ACC112 (cell line): ENCODE results near the gene EHF.

Source experiments
- H2AFZ ChIP-seq: fragments of 200-600 bp; sonication (generic); one replicate; pipeline ENCODE4 v1.6.0; 2017; ENCODE audit warnings: antibody characterized with exemption, low read length; ENCODE audit not compliant: unreplicated experiment
- H3K27ac ChIP-seq: fragments of 200-600 bp; sonication (generic); 2 replicates; pipeline ENCODE4 v1.5.1; 2014; ENCODE audit warnings: low read depth, mild to moderate bottlenecking, antibody characterized with exemption, low read length, moderate library complexity
- H3K27me3 ChIP-seq: fragments of 200-600 bp; sonication (generic); 2 replicates; pipeline ENCODE4 v1.6.1; 2014; ENCODE audit warnings: mild to moderate bottlenecking, antibody characterized with exemption, low read length, moderate library complexity, mixed read lengths; ENCODE audit not compliant: insufficient read depth
- H3K36me3 ChIP-seq: fragments of 200-600 bp; sonication (generic); 2 replicates; pipeline ENCODE4 v1.6.1; 2016; ENCODE audit warnings: mild to moderate bottlenecking, antibody characterized with exemption, low read length, moderate library complexity, mixed read lengths; ENCODE audit not compliant: insufficient read depth
- H3K4me1 ChIP-seq: fragments of 200-600 bp; sonication (generic); one replicate; pipeline ENCODE4 v1.6.1; 2016; ENCODE audit warnings: low read length, mixed read lengths; ENCODE audit not compliant: insufficient read depth, unreplicated experiment, control insufficient read depth
- H3K4me3 ChIP-seq: fragments of 200-600 bp; sonication (generic); 2 replicates; pipeline ENCODE4 v1.5.1; 2014; ENCODE audit warnings: mild to moderate bottlenecking, low read depth, low read length
- H3K79me2 ChIP-seq: fragments of 200-600 bp; sonication (generic); one replicate; pipeline ENCODE4 v1.6.0; 2016; ENCODE audit warnings: low read length; ENCODE audit not compliant: control insufficient read depth, unreplicated experiment, insufficient read depth

EHF gene

GRCh38 chr11:34636127-34636526 lies 15.2 kb downstream of the EHF start:
- Histone ChIP-seq H2AFZ (no peak overlapping the region), H3K27ac (no peak overlapping the region), H3K4me1 (peaks cover 14% of the 10 kb centered on the region), H3K4me3 (no peak overlapping the region), H3K79me2 (no peaks in the 10 kb centered on the region), H3K36me3 (no peaks in the 10 kb centered on the region), H3K27me3 (no peaks in the 10 kb centered on the region)

- no peaks in the 10 kb centered on the region for H3K79me2 ChIP-seq
- no peaks in the 10 kb centered on the region for H3K36me3 ChIP-seq
- H3K27ac ChIP-seq: no peak overlapping the region
- H3K27me3 ChIP-seq: no peaks in the 10 kb centered on the region
- peaks cover 14% of the 10 kb centered on the region for H3K4me1 ChIP-seq
- H3K4me3 ChIP-seq: no peak overlapping the region
- H2AFZ ChIP-seq: no peak overlapping the region
Observed at GRCh38 chr11:34637303-34637702, 16.4 kb downstream of the EHF start.

GRCh38 chr11:34638897-34639296 lies 18.0 kb downstream of the EHF start:
- H3K27me3 ChIP-seq: no peaks in the 10 kb centered on the region
- H3K36me3 ChIP-seq: no peaks in the 10 kb centered on the region
- no peak overlapping the region for H2AFZ ChIP-seq
- H3K79me2 ChIP-seq: no peaks in the 10 kb centered on the region
- H3K27ac ChIP-seq: no peak overlapping the region
- peaks cover 6% of the 10 kb centered on the region for H3K4me1 ChIP-seq
- no peak overlapping the region for H3K4me3 ChIP-seq

GRCh38 chr11:34639545-34639944 lies 18.7 kb downstream of the EHF start:
- Histone ChIP-seq H3K27ac (no peak overlapping the region), H3K4me1 (peaks cover 5% of the 10 kb centered on the region), H2AFZ (no peak overlapping the region), H3K4me3 (no peak overlapping the region), H3K79me2 (no peaks in the 10 kb centered on the region), H3K27me3 (no peaks in the 10 kb centered on the region), H3K36me3 (no peaks in the 10 kb centered on the region)

- Histone ChIP-seq H2AFZ (no peak overlapping the region), H3K27ac (no peak overlapping the region), H3K4me3 (no peak overlapping the region), H3K79me2 (no peaks in the 10 kb centered on the region), H3K36me3 (no peaks in the 10 kb centered on the region), H3K4me1 (peaks cover 13% of the 10 kb centered on the region), H3K27me3 (no peaks in the 10 kb centered on the region)
Observed at GRCh38 chr11:34640050-34640923, 19.4 kb downstream of the EHF start.

GRCh38 chr11:34640924-34641275 lies 20.0 kb downstream of the EHF start:
- H3K27ac ChIP-seq: no peak overlapping the region
- H3K36me3 ChIP-seq: no peaks in the 10 kb centered on the region
- H3K4me1 ChIP-seq: peaks cover 19% of the 10 kb centered on the region
- H3K79me2 ChIP-seq: no peaks in the 10 kb centered on the region
- no peaks in the 10 kb centered on the region for H3K27me3 ChIP-seq
- no peak overlapping the region for H2AFZ ChIP-seq
- H3K4me3 ChIP-seq: no peak overlapping the region

GRCh38 chr11:34641456-34641855 lies 20.6 kb downstream of the EHF start:
- no peaks in the 10 kb centered on the region for H3K27me3 ChIP-seq
- H3K36me3 ChIP-seq: no peaks in the 10 kb centered on the region
- no peaks in the 10 kb centered on the region for H3K79me2 ChIP-seq
- no peak overlapping the region for H3K27ac ChIP-seq
- H3K4me3 ChIP-seq: no peak overlapping the region
- no peak overlapping the region for H2AFZ ChIP-seq
- H3K4me1 ChIP-seq: peaks cover 22% of the 10 kb centered on the region

GRCh38 chr11:34642001-34642554 lies 21.2 kb downstream of the EHF start:
- H2AFZ ChIP-seq: no peak overlapping the region
- no peaks in the 10 kb centered on the region for H3K79me2 ChIP-seq

GRCh38 chr11:34642873-34643272 lies 22.0 kb downstream of the EHF start:
- peaks cover 22% of the 10 kb centered on the region for H3K4me1 ChIP-seq
- no peak overlapping the region for H2AFZ ChIP-seq
- H3K79me2 ChIP-seq: no peaks in the 10 kb centered on the region
- H3K27ac ChIP-seq: no peak overlapping the region
- no peak overlapping the region for H3K4me3 ChIP-seq
- H3K36me3 ChIP-seq: no peaks in the 10 kb centered on the region
- H3K27me3 ChIP-seq: no peaks in the 10 kb centered on the region

More at GRCh38 chr11:34642001-34642554, 21.2 kb downstream of the EHF start:
- Histone ChIP-seq H3K36me3 (no peaks in the 10 kb centered on the region), H3K4me1 (peaks cover 22% of the 10 kb centered on the region), H3K27ac (no peak overlapping the region), H3K27me3 (no peaks in the 10 kb centered on the region), H3K4me3 (no peak overlapping the region)

- no peaks in the 10 kb centered on the region for H3K36me3 ChIP-seq
- no peak overlapping the region for H2AFZ ChIP-seq
- H3K4me3 ChIP-seq: no peak overlapping the region
- no peaks in the 10 kb centered on the region for H3K79me2 ChIP-seq
- H3K27ac ChIP-seq: no peak overlapping the region
- peaks cover 22% of the 10 kb centered on the region for H3K4me1 ChIP-seq
- H3K27me3 ChIP-seq: no peaks in the 10 kb centered on the region
Observed at GRCh38 chr11:34643311-34643710, 22.4 kb downstream of the EHF start.

GRCh38 chr11:34643846-34644245 lies 23.0 kb downstream of the EHF start:
- H3K4me3 ChIP-seq: no peak overlapping the region
- H2AFZ ChIP-seq: peak overlapping the region; percentile 37
- H3K27ac ChIP-seq: peak overlapping the region; percentile 68
- no peaks in the 10 kb centered on the region for H3K79me2 ChIP-seq
- H3K36me3 ChIP-seq: no peaks in the 10 kb centered on the region
- peaks cover 22% of the 10 kb centered on the region for H3K4me1 ChIP-seq
- H3K27me3 ChIP-seq: no peaks in the 10 kb centered on the region
